HepG2 (cell line): ENCODE data around the gene NAALADL1. TPM values are rescaled to one million over a fixed set of nuclear protein-coding genes. Genes with fewer than 3 reads are reported as not detected.

ENCODE experiments used
- BCL6 ChIP-seq: IDR thresholded peaks from 2 replicates; pipeline ENCODE4 v1.6.1; 2016; ENCODE audit warnings: missing genetic modification reagents, missing compliant biosample characterization
- GABPB1 ChIP-seq: IDR thresholded peaks from 2 replicates; pipeline ENCODE4 v1.6.1; 2016; ENCODE audit warnings: mild to moderate bottlenecking, missing genetic modification reagents, moderate library complexity, missing compliant biosample characterization
- GATAD1 ChIP-seq: IDR thresholded peaks from 2 replicates; pipeline ENCODE4 v1.6.1; 2016; ENCODE audit warnings: missing genetic modification reagents, missing compliant biosample characterization
- HOXA3 ChIP-seq: sonication (generic); formaldehyde crosslinking; IDR thresholded peaks from 2 replicates; pipeline ENCODE4 v1.5.0; 2020; ENCODE audit warnings: missing genetic modification reagents
- KDM2A ChIP-seq: sonication (generic); formaldehyde crosslinking; IDR thresholded peaks from 2 replicates; pipeline ENCODE4 v1.4.0; 2020; ENCODE audit warnings: low read depth, missing genetic modification reagents, borderline replicate concordance
- REXO4 ChIP-seq: sonication (generic); formaldehyde crosslinking; IDR thresholded peaks from 2 replicates; pipeline ENCODE4 v1.8.0; 2022; ENCODE audit warnings: missing genetic modification reagents, mild to moderate bottlenecking, borderline replicate concordance
- TARDBP ChIP-seq: sonication (generic); formaldehyde crosslinking; IDR thresholded peaks from 2 replicates; pipeline ENCODE4 v1.8.0; 2022; ENCODE audit warnings: mild to moderate bottlenecking, missing genetic modification reagents
- TCF12 ChIP-seq, 2 experiments: fragments of 450-650 bp in 1 of 2; sonication (generic) in 1 of 2; formaldehyde crosslinking in 1 of 2; IDR thresholded peaks; 2 replicates each; pipeline versions ENCODE4 v1.6.1 to v1.8.0; 2017 to 2022; ENCODE audit warnings: antibody characterized with exemption in 1 of 2, mild to moderate bottlenecking in 1 of 2, missing genetic modification reagents in 1 of 2, moderate library complexity in 1 of 2
- ZFP41 ChIP-seq: sonication (generic); formaldehyde crosslinking; IDR thresholded peaks from 2 replicates; pipeline ENCODE4 v1.4.0; 2020; ENCODE audit warnings: mild to moderate bottlenecking, missing genetic modification reagents, borderline replicate concordance
- ZFYVE20 ChIP-seq: sonication (generic); formaldehyde crosslinking; IDR thresholded peaks from 2 replicates; pipeline ENCODE4 v1.8.0; 2023; ENCODE audit warnings: low read depth, mild to moderate bottlenecking, moderate library complexity, missing genetic modification reagents, borderline replicate concordance
- ZNF10 ChIP-seq: sonication (generic); formaldehyde crosslinking; IDR thresholded peaks from 2 replicates; pipeline ENCODE4 v1.4.0; 2020; ENCODE audit warnings: mild to moderate bottlenecking, low read depth, missing genetic modification reagents, borderline replicate concordance
- ZNF333 ChIP-seq: sonication (generic); formaldehyde crosslinking; IDR thresholded peaks from 2 replicates; pipeline ENCODE4 v1.4.0; 2020; ENCODE audit warnings: mild to moderate bottlenecking, missing genetic modification reagents, borderline replicate concordance
- ZNF543 ChIP-seq: sonication (generic); formaldehyde crosslinking; IDR thresholded peaks from 2 replicates; pipeline ENCODE4 v1.4.0; 2020; ENCODE audit warnings: mild to moderate bottlenecking, missing genetic modification reagents
- ZNF558 ChIP-seq: sonication (generic); formaldehyde crosslinking; IDR thresholded peaks from 2 replicates; pipeline ENCODE4 v1.9.0; 2022; ENCODE audit warnings: mild to moderate bottlenecking, missing genetic modification reagents, borderline replicate concordance
- ZNF619 ChIP-seq: sonication (generic); formaldehyde crosslinking; IDR thresholded peaks from 2 replicates; pipeline ENCODE4 v1.4.0; 2020; ENCODE audit warnings: mild to moderate bottlenecking, missing genetic modification reagents
- ZNF674 ChIP-seq: sonication (generic); formaldehyde crosslinking; IDR thresholded peaks from 2 replicates; pipeline ENCODE4 v1.5.0; 2020; ENCODE audit warnings: low read depth, mild to moderate bottlenecking, missing genetic modification reagents
- polyA plus RNA-seq, 8 experiments: library from polyadenylated mRNA; depleted of rRNA in 3 of 8; stranded (reverse) in 7 of 8; unstranded in 1 of 8; fragments of >200 nt; fragmentation: Illumina TruSeq in 4 of 8; extraction: Trizol in 4 of 8; gene quantifications; 2 replicates each; pipeline versions ENCODE4 v1.2.1 to v1.2.3, GENCODE V29; 2011 to 2016; ENCODE audit warnings: low read depth in 4 of 8, missing spikeins in 1 of 8, mixed read lengths in 1 of 8; ENCODE audit not compliant: insufficient read depth in 1 of 8
- total RNA-seq, 5 experiments: library from RNA; depleted of rRNA; stranded (reverse); fragments of >200 nt; fragmentation: Illumina TruSeq; extraction: Trizol; gene quantifications; 2 replicates each; pipeline ENCODE4 v1.2.3, GENCODE V29; 2016; ENCODE audit warnings: low read depth in 1 of 5
- TF ChIP-seq, protein P1 (sequence below): sonication (generic); formaldehyde crosslinking; IDR thresholded peaks from 2 replicates; pipeline ENCODE4 v1.4.0; 2020; ENCODE audit warnings: mild to moderate bottlenecking, missing genetic modification reagents
- TF ChIP-seq, protein P2 (sequence below): sonication (generic); formaldehyde crosslinking; IDR thresholded peaks from 2 replicates; pipeline ENCODE4 v1.4.0; 2020; ENCODE audit warnings: missing genetic modification reagents
- TF ChIP-seq, protein P3 (sequence below): IDR thresholded peaks from 2 replicates; pipeline ENCODE4 v1.6.1; 2012; ENCODE audit warnings: inconsistent platforms
- TF ChIP-seq, protein P4 (sequence below): sonication (generic); formaldehyde crosslinking; IDR thresholded peaks from 2 replicates; pipeline ENCODE4 v1.4.0; 2020; ENCODE audit warnings: mild to moderate bottlenecking, missing genetic modification reagents, borderline replicate concordance

The NAALADL1 gene
- total and polyA plus RNA-seq, 2 of the 13 experiments (the other 11 are each of a cell fraction or from before 2014, with no cell fraction given) = 9.3 to 33.9 TPM

DNA sequence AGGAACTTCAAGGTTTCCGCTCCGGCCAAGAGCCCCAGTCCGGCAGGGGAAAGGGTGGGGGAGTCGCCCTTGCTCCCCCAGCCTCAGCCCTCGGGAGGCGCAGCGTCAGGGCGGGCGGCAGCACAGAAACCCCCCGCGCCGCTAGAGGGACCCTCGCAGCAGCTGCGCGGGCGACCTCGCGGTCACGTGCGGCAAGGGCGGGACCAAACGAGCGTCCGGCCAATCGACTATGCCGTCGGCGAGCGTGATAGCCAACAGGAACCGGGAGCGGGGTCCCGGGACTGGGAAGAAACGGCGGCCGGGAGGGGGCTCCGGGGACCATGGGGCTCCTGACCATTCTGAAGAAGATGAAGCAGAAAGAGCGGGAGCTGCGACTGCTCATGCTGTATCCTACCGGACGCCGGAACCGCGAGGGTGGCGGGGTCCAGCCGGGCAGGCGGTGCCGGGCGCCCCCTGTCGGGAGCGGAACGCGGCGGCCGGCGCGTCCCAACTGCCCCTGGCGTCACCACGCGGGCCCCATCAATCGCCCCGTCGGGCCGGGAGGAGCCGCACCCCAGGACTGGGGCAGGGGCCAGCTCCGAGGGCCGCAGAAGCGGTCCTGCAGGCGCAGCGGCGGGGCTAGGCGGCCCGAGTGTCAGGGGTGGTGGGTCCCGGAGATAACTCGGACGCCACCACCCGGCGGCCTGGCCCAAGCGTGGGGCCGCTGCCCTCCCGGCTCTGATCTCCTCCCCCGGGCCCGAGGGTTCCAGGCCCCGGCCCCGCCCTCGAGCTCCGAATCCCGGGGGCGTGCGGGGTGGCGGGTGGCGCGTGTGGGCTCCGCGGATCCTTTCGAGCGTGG is 44.2 kb downstream of the NAALADL1 start, which contains the start of gene ARL2 (continued):
- TF ChIP-seq, protein P1, sequence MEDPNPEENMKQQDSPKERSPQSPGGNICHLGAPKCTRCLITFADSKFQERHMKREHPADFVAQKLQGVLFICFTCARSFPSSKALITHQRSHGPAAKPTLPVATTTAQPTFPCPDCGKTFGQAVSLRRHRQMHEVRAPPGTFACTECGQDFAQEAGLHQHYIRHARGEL (CRISPR knock-in tag) = peak; percentile 82; the same call in 1 of the 2 replicates
- TF ChIP-seq ZNF543 (CRISPR knock-in tag) (no peak; the same call in none of the 2 replicates), TCF12 (IDR thresholded peaks at IDR 0.05) (no peak), TCF12 (CRISPR knock-in tag; IDR thresholded peaks at IDR 0.05) (peak; percentile 88), BCL6 (CRISPR knock-in tag) (0 out of 2 replicates have a peak, but pooled peaks have one; percentile 32), ZNF674 (CRISPR knock-in tag) (no peak), ZNF558 (peak; percentile 58; the same call in 1 of the 2 replicates), ZFP41 (CRISPR knock-in tag) (no peak), KDM2A (peak; percentile 75; the same call in 1 of the 2 replicates), GATAD1 (peak; percentile 81), ZNF619 (CRISPR knock-in tag) (peak; percentile 54; the same call in 1 of the 2 replicates), TARDBP (CRISPR knock-in tag) (no peak; the same call in 1 of the 2 replicates), ZFYVE20 (CRISPR knock-in tag) (0 out of 2 replicates have a peak, but pooled peaks have one; percentile 59), REXO4 (CRISPR knock-in tag) (no peak), ZNF333 (CRISPR knock-in tag) (peak; percentile 3; the same call in 1 of the 2 replicates), ZNF10 (no peak), HOXA3 (CRISPR knock-in tag) (peak; percentile 29; the same call in 1 of the 2 replicates), GABPB1 (CRISPR knock-in tag) (peak; percentile 81)
- TF ChIP-seq, protein P2, sequence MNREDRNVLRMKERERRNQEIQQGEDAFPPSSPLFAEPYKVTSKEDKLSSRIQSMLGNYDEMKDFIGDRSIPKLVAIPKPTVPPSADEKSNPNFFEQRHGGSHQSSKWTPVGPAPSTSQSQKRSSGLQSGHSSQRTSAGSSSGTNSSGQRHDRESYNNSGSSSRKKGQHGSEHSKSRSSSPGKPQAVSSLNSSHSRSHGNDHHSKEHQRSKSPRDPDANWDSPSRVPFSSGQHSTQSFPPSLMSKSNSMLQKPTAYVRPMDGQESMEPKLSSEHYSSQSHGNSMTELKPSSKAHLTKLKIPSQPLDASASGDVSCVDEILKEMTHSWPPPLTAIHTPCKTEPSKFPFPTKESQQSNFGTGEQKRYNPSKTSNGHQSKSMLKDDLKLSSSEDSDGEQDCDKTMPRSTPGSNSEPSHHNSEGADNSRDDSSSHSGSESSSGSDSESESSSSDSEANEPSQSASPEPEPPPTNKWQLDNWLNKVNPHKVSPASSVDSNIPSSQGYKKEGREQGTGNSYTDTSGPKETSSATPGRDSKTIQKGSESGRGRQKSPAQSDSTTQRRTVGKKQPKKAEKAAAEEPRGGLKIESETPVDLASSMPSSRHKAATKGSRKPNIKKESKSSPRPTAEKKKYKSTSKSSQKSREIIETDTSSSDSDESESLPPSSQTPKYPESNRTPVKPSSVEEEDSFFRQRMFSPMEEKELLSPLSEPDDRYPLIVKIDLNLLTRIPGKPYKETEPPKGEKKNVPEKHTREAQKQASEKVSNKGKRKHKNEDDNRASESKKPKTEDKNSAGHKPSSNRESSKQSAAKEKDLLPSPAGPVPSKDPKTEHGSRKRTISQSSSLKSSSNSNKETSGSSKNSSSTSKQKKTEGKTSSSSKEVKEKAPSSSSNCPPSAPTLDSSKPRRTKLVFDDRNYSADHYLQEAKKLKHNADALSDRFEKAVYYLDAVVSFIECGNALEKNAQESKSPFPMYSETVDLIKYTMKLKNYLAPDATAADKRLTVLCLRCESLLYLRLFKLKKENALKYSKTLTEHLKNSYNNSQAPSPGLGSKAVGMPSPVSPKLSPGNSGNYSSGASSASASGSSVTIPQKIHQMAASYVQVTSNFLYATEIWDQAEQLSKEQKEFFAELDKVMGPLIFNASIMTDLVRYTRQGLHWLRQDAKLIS (CRISPR knock-in tag) = no peak
- TF ChIP-seq, protein P3, sequence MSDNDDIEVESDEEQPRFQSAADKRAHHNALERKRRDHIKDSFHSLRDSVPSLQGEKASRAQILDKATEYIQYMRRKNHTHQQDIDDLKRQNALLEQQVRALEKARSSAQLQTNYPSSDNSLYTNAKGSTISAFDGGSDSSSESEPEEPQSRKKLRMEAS = peak; percentile 84
- TF ChIP-seq, protein P4, sequence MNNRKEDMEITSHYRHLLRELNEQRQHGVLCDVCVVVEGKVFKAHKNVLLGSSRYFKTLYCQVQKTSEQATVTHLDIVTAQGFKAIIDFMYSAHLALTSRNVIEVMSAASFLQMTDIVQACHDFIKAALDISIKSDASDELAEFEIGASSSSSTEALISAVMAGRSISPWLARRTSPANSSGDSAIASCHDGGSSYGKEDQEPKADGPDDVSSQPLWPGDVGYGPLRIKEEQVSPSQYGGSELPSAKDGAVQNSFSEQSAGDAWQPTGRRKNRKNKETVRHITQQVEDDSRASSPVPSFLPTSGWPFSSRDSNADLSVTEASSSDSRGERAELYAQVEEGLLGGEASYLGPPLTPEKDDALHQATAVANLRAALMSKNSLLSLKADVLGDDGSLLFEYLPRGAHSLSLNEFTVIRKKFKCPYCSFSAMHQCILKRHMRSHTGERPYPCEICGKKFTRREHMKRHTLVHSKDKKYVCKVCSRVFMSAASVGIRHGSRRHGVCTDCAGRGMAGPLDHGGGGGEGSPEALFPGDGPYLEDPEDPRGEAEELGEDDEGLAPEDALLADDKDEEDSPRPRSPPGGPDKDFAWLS (CRISPR knock-in tag) = peak; percentile 54; the same call in 1 of the 2 replicates
